Skeletal muscle cell (primary cell): Measurements from ENCODE around the gene GARNL3.

Experiments used
- DNase-seq: peaks from one replicate; pipeline ENCODE4 v3.0.0-alpha.2; 2010; ENCODE audit warnings: low read depth
- H3K4me3 ChIP-seq: 2 replicates; pipeline ENCODE4 v1.5.1; 2011; ENCODE audit warnings: low read depth, mild to moderate bottlenecking, control low read depth, low read length, moderate library complexity

Gene GARNL3

GRCh38 chr9:127269449-127269848 is 4.9 kb downstream of the GARNL3 start:
- no peak for DNase-seq

DNA sequence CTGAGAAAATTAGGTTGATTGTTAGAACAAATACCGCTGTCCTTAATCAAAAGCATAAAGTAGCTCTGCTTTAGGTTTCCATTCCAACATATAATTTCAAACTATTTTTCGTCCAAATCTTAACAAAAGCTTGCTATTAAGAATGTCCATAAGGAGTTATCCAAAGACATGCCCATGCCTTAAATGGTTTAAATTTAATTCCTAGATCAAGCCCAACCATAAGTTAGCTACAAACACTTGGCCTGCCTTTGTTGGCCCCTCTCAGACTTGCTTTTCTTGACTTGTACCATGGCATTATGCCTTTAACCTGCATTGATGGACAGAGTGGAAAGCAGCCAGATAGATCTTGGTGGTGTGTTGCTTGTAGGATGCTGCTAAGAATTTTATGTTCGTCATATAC is 8.8 kb downstream of the GARNL3 start:
- no peak for DNase-seq
- no peak overlapping the region for H3K4me3 ChIP-seq

More at GRCh38 chr9:127269449-127269848, 4.9 kb downstream of the GARNL3 start:
- no peak overlapping the region for H3K4me3 ChIP-seq

DNA sequence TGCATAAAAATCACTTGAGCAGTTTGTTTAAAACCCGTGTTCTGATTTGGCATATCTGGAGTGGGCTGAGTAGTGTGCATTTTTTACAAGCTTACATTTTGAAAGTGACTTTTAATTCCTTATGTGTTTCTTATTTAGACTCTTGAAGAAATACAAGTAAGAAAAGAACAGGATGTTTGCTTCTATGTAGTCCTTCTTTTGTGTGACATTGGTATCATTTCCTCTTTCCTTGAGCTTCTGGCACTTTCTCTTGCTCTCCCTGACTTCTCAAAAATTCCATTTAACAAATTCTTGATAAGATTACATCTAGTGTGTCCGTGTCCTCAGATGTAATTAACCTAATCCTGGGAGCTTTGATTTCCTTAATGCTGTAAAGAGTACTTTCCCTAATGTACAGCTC is 12.5 kb downstream of the GARNL3 start:
- H3K4me3 ChIP-seq = no peak overlapping the region
- DNase-seq = no peak

DNA sequence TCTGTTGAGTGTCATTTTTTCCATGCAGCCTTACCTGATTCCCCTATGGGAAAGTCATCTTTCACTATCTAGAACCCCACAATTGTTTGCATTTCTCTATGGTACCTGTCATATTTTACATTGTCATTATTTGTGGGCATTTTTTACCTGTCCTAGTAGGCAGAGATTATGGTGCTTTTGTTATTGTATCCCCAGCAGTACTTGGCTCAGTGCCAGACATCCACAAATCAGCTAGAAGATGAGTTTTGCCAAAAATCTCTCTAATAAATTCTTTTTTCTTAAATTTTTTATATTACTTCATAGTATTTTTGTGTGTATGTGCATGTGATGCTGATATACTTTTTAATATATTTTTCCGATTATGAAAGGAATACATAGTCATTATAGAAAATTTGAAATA is 13.2 kb downstream of the GARNL3 start:
- DNase-seq = no peak

DNA sequence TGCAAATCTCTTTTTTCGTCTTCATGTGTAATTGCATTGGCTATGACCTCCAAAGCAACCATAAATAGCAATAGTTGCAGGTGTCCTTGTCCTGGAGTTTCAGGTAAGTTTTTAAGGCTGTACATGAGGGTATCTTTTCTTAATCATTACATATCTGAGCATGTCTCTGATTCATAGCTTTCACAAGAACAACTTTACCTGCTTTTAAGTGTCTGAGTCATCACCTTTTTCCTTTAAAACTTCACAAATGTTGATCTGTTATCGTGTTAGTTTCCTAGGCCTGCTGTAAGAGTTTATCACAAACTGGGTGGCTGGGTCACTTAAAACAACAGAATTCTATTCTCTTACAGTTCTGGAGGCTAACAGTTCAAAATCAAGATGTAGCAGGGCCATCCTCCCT is 13.8 kb downstream of the GARNL3 start:
- no peak for DNase-seq
- H3K4me3 ChIP-seq = no peak overlapping the region

More for the DNA sequence above, 13.2 kb downstream of the GARNL3 start:
- no peak overlapping the region for H3K4me3 ChIP-seq

DNA sequence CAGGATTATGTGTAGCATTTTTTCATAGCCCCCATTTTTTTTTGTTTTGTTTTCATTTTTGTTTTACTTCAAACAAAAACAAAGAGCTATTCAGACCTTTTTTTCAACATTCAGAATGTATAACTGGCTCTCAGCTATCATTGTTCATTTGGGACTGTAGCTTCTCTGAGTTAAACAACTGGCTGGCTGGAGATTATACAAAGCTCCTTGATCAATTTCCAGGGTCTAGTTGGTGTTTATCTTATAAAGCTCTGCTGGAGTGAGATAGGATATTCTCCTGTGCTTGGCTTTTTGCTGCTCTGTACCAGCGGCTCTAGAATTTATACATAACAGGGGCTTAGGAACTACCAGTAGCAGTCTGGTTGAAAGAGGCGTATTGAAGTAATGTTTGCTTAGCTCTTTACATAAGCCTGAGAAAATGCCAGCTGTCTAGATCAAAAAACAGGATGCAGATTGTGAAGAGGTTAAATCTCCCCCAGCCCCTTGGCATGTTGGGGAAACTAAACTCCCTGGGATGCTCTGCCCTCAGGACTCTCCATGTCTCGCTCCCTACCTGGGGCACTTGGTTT is 15.2 kb downstream of the GARNL3 start:
- H3K4me3 ChIP-seq = no peak overlapping the region
- DNase-seq = no peak

GRCh38 chr9:127280880-127281660 is 16.5 kb downstream of the GARNL3 start:
- H3K4me3 ChIP-seq = no peak overlapping the region
- no peak for DNase-seq

DNA sequence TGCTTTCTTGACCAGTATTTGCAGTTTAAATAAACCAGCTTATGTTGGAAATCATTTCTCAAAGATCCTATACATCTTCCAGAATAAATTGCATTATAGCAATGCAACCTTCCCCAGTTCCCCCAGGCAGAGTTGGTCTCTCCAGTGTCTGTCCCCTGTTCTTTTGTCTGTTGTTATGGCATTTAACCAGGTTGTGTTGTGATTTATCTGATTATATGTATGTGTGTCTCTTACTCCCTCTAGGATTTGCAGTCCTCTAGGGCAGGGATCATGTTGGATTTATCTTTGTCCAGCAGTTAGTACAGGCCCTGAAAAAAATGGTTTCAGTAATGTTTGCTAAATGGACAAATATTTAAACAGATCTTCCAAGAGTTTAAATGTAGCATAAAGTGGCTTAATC is 17.3 kb downstream of the GARNL3 start:
- H3K4me3 ChIP-seq = no peak overlapping the region
- no peak for DNase-seq

DNA sequence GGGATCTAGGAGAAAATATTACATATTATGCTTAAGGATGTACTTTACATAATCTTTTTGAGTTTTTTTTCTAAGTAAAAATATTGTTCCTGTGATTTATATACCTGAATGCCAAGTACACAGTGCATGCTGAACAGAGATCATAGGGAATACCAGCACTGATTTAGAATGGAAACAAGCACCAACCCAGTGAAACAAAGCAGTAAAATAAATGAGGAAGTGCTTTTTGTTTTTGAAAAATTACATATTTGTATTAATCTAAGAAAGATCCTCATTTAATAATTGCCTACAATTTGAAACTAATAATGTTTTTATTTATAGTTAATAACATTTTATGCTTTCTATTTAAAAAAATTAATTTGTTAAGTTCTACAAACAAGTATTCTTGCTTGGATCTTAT is 18.0 kb downstream of the GARNL3 start:
- no peak overlapping the region for H3K4me3 ChIP-seq
- no peak for DNase-seq

DNA sequence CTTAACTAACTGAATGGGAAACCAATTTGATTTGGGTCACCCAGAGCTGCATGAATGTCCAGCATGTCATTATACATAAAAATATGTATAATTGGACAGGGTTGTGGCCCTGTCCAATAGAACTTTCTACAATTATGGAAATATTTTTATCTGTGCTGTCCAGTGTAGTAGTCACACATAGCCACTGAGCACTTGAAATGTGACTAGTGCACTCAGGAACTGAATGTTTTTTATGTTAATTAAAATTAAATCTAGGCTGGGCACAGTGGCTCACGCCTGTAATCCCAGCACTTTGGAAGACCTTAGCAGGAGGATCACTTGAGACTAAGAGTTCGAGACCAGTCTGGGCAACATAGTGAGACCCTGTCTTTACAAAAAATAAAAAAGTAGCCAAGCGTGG is 18.6 kb downstream of the GARNL3 start:
- no peak for DNase-seq
- H3K4me3 ChIP-seq = no peak overlapping the region

DNA sequence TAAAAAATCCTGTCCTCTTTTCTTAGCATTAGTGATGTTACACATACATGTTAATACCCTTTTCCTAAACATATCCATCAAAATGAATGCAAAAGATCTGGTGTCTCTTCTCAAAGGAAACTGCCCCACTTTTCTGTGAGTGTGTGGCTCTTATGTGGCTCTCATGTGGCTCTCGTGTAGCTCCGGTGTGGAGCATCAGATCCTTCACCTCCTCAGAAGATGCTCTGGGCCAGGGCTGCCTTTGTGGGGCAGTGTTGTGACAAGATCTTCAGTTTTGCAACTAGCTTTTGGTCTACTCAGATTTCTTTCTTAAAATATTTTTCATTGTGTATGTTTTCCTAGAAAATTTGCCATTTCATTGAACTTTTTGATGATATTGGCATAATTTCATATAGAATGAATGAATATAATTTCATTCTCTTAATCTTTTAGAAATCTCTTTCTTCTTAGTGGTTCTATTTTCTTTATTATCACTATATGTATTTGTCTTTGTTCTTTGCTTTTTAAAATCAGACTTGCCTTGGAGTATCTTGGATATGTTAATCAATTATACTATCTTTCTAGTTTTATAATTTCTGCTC is 19.4 kb downstream of the GARNL3 start:
- no peak overlapping the region for H3K4me3 ChIP-seq
- peak; percentile 14 for DNase-seq

DNA sequence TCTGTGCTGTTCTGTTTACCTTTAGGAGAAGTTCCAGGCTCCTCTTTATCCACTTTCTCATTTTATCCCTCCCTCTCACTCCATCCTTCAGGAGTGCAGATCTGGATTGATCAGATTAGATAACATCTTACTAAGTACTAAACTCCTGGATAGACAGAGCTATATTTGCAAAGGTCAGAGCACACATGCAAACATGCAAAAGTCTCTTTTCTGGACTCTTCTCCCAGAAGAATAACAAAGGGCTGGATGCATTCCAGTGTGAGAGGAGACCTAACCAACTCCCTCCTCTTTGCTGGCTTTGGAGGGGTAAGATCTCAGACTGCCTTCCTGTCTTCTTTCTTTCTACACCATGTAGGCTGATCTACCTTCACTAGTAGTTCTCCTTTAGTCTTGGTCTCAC is 21.4 kb downstream of the GARNL3 start:
- DNase-seq = no peak
- no peak overlapping the region for H3K4me3 ChIP-seq

DNA sequence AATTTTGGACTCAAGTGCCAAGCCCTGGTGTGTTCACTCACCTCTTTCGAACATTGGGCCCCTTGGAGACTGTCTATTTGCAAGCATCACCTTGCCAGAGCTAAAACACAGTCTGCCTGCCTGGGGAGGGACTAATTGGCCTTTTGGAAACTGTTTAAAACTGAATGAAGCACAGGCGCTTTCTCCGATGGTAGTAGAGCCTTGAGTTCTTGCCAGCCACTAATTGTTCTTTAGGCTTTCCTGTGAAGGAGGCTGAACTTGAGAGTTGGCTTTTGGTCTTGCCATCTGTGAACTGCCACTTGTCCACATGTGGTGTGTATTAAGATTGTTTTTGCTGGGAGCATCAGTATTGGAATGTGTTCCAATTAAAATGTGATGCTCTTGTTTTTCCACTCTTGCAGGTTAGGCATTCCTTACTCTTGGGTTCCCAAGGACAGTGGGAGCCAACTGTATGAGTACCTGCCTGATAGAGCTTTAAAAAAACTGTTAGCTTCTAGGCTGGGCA is 26.0 kb downstream of the GARNL3 start:
- no peak for DNase-seq
- H3K4me3 ChIP-seq = no peak overlapping the region

- no peak overlapping the region for H3K4me3 ChIP-seq
- no peak for DNase-seq
These were observed 26.7 kb downstream of the GARNL3 start for GRCh38 chr9:127291246-127291778.

- H3K4me3 ChIP-seq = no peak overlapping the region
- DNase-seq = no peak
These were observed 27.8 kb downstream of the GARNL3 start for GRCh38 chr9:127292415-127292814.

GRCh38 chr9:127293328-127293727 is 28.8 kb downstream of the GARNL3 start:
- no peak for DNase-seq
- no peak overlapping the region for H3K4me3 ChIP-seq

- no peak overlapping the region for H3K4me3 ChIP-seq
- no peak for DNase-seq
These were observed 29.2 kb downstream of the GARNL3 start for GRCh38 chr9:127293767-127294166.

- H3K4me3 ChIP-seq = no peak overlapping the region
- no peak for DNase-seq
These were observed 30.4 kb downstream of the GARNL3 start for GRCh38 chr9:127295005-127295404.

DNA sequence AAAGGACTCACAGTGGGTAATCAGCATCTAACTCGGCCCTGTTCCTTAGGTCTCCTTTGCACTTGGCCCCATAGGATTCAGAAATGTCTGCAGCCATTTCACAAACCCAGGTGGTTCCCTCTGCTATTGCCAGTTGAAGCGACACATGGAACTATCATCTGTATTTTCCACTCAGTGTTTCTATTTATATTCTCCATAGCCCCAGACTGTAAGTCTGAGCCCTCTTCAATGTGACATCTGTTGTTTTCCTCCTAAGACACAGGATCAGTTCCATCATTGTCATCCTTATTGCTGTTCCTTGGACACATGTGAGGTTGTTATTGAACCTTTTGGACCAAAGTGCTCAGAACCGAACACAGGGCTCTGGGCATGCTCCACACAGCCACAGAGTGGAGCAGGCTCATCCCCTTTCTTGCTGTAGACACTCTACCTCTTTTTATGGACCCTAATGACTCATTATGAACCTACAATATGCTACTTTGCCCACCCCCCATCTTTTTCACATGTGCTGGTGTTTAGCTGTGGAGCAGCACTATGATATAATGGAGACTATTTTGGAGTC is 36.4 kb downstream of the GARNL3 start:
- no peak for DNase-seq
- no peak overlapping the region for H3K4me3 ChIP-seq

GRCh38 chr9:127303830-127304229 is 39.3 kb downstream of the GARNL3 start:
- DNase-seq = no peak

More at GRCh38 chr9:127303830-127304229, 39.3 kb downstream of the GARNL3 start:
- H3K4me3 ChIP-seq = no peak overlapping the region
